Esophagus squamous epithelium (tissue), 5 donors: ENCODE data around the gene MFNG. TPM values are rescaled to one million over a fixed set of nuclear protein-coding genes. Genes with fewer than 3 reads are reported as not detected.

Experiments used
- DNase-seq: peaks from one replicate; lab custom pipeline; 2025; lab: John Stamatoyannopoulos, UW
- H3K27ac ChIP-seq, 4 donors: fragments of 200-600 bp; sonication (generic); one replicate each; pipeline ENCODE4 v1.5.1; 2016 to 2019; ENCODE audit warnings: mild to moderate bottlenecking in 1 of 4
- H3K27me3 ChIP-seq, 4 donors: fragments of 200-600 bp; sonication (generic); 1 replicate in 3 of 4; 2 replicates in 1 of 4; pipeline versions ENCODE4 v1.5.1 to v1.6.0; 2017 to 2021; ENCODE audit warnings: antibody characterized with exemption in 1 of 4
- H3K36me3 ChIP-seq, 3 donors: fragments of 200-600 bp; sonication (generic); one replicate each; pipeline ENCODE4 v1.5.1; 2016 to 2019
- H3K4me1 ChIP-seq, 3 donors: fragments of 200-600 bp; sonication (generic); one replicate each; pipeline ENCODE4 v1.5.1; 2017 to 2019
- H3K4me3 ChIP-seq, 4 donors: fragments of 200-600 bp; sonication (generic); 1 replicate in 3 of 4; 2 replicates in 1 of 4; pipeline ENCODE4 v1.5.1; 2016 to 2019; ENCODE audit warnings: mild to moderate bottlenecking in 2 of 4, moderate library complexity in 1 of 4
- H3K9me3 ChIP-seq, 3 donors: fragments of 200-600 bp; sonication (generic); one replicate each; pipeline ENCODE4 v1.5.1; 2016 to 2019
- CTCF ChIP-seq, 6 experiments: fragments of 450-650 bp in 4 of 6; fragments of 200-600 bp in 2 of 6; sonication (generic) in 2 of 6; IDR thresholded peaks; one replicate each; pipeline ENCODE4 v1.5.1; 2016 to 2019; ENCODE audit warnings: antibody characterized with exemption in 6 of 6, mild to moderate bottlenecking in 4 of 6, moderate library complexity in 4 of 6
- POLR2A ChIP-seq, 4 donors: fragments of 450-650 bp; IDR thresholded peaks; one replicate each; pipeline ENCODE4 v1.6.1; 2017; ENCODE audit warnings: antibody characterized with exemption in 4 of 4, mild to moderate bottlenecking in 4 of 4, moderate library complexity in 3 of 4
- WGBS, 2 donors: methylation state at CpG; one replicate each; pipeline ENCODE4 v1.1.5; 2018; 5-methylcytosine and 5-hydroxymethylcytosine counted together
- intact Hi-C: fragments of 100-400 bp; cut with DNase I; formaldehyde crosslinking; loops from one replicate; pipeline ENCODE4 v1.15.0; 2022
- total RNA-seq, 4 donors: library from RNA; depleted of rRNA; stranded (reverse); fragments of >200 nt; gene quantifications; one replicate each; pipeline ENCODE4 v1.1.0, GENCODE V29; 2016
- donor health status: DM: yes; HTN: yes; CAD: no.

The MFNG gene
- total RNA-seq, 4 donors from 2014 or later = 3.8 to 10.3 (median 7.9) TPM

- intact Hi-C loops = no loop called here
- no peaks in the 10 kb centered on the region for H3K4me1 ChIP-seq
- peaks cover 0 to 24% (median 0%) of the 10 kb centered on the region in 3 donors for H3K36me3 ChIP-seq
- H3K4me3 ChIP-seq = no peak overlapping the region
- no peaks in the 10 kb centered on the region for H3K9me3 ChIP-seq
- peaks cover 0 to 59% (median 3%) of the 10 kb centered on the region in 4 donors for H3K27me3 ChIP-seq
- DNase-seq = no peak
- WGBS, 2 donors = 64 to 67% methylated on average over 2 to 5 of the region's 8 CpGs
- no peak overlapping the region for H3K27ac ChIP-seq
- TF ChIP-seq CTCF (IDR thresholded peaks at IDR 0.05) = no peak
- TF ChIP-seq POLR2A (IDR thresholded peaks at IDR 0.05) = no peak
Measured at GRCh38 chr22:37473437-37473946, 12.7 kb downstream of the MFNG start.

- intact Hi-C loops = no loop called here
- WGBS, 2 donors = 56% methylated on average over 4 of the region's 8 CpGs; no CpG with 5 or more reads in 1 of the 2 donors
- Histone ChIP-seq H3K27me3 (peaks cover 0 to 65% (median 3%) of the 10 kb centered on the region in 4 donors), H3K4me3 (no peak overlapping the region), H3K9me3 (no peaks in the 10 kb centered on the region), H3K27ac (no peak overlapping the region), H3K4me1 (no peaks in the 10 kb centered on the region), H3K36me3 (peaks cover 0 to 15% (median 0%) of the 10 kb centered on the region in 3 donors)
- TF ChIP-seq POLR2A (IDR thresholded peaks at IDR 0.05) = no peak
- peak in 5 of 6 experiments; percentile 27 to 53 (median 32) for TF ChIP-seq CTCF (IDR thresholded peaks at IDR 0.05)
- no peak for DNase-seq
Measured at GRCh38 chr22:37472418-37473006, 13.7 kb downstream of the MFNG start.

GRCh38 chr22:37471727-37472417 is 14.3 kb downstream of the MFNG start:
- Histone ChIP-seq H3K9me3 (no peaks in the 10 kb centered on the region), H3K36me3 (peaks cover 0 to 15% (median 0%) of the 10 kb centered on the region in 3 donors), H3K27ac (no peak overlapping the region), H3K27me3 (peaks cover 0 to 65% (median 3%) of the 10 kb centered on the region in 4 donors), H3K4me3 (no peak overlapping the region), H3K4me1 (no peaks in the 10 kb centered on the region)
- WGBS, 2 donors = 71 to 87% methylated on average over 5 to 7 of the region's 9 CpGs
- intact Hi-C loops = no loop called here
- no peak for TF ChIP-seq CTCF (IDR thresholded peaks at IDR 0.05)
- TF ChIP-seq POLR2A (IDR thresholded peaks at IDR 0.05) = no peak
- no peak for DNase-seq

- Histone ChIP-seq H3K36me3 (peaks cover 0 to 6% (median 0%) of the 10 kb centered on the region in 3 donors), H3K4me3 (no peak overlapping the region), H3K9me3 (no peaks in the 10 kb centered on the region), H3K4me1 (no peaks in the 10 kb centered on the region), H3K27ac (no peak overlapping the region), H3K27me3 (peaks cover 0 to 69% (median 3%) of the 10 kb centered on the region in 4 donors)
- TF ChIP-seq CTCF (IDR thresholded peaks at IDR 0.05) = no peak
- no peak for TF ChIP-seq POLR2A (IDR thresholded peaks at IDR 0.05)
- intact Hi-C loops = no loop called here
- DNase-seq = no peak
- 83 to 86% methylated on average over 5 of the region's 5 CpGs for WGBS, 2 donors
Measured at GRCh38 chr22:37470087-37470445, 16.1 kb downstream of the MFNG start.
